ENCODE results near the gene FRZB. TPM values are rescaled to one million over a fixed set of nuclear protein-coding genes. Genes with fewer than 3 reads are reported as not detected.

Gene FRZB
- total and polyA plus RNA-seq, 2 of the 13 experiments (the other 11 are each of a cell fraction or from before 2014, with no cell fraction given): 0.04 to 1.2 TPM

DNA sequence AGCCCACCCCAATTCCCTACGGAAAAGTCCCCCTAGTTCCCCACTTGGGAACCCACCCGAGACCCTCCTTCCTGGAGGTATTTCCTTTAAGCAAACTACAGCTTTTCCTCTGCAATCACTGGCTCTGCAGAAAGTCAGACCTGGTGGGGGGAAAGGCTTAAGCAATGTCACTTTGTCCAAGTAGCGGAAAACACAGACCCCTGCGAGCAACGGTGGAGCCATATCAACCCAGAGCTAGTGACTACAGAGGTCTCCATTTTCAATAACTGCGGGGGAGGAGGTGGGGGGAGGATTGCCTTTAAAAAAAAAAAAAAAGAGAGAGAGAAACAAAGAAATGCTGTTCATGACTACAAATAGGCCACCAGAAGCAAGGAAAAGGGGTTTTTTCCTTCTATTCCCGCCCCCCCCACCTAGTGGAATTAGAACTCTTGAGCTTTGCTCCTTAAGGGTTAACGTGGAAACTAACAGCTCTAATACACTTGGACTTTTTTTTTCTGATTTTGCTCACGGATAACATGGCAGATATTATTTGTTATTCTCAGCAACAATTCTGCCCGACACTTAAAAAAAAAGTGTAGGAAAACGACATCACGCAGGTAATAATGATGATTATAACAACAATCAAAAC is 1.1 kb upstream of the FRZB start:
- BruUV-seq (replicated peaks): no TSS peak
- TF ChIP-seq SUZ12 (IDR thresholded peaks at IDR 0.05; ENCODE audit: low read depth, low read length) (no peak), ZSCAN31 (CRISPR knock-in tag; IDR thresholded peaks at IDR 0.05; ENCODE audit: low read depth) (0 out of 2 replicates have a peak, but pooled peaks have one; percentile 28), PCBP2 (optimal IDR thresholded peaks at IDR 0.05; ENCODE audit: low read depth, low read length, poor library complexity, severe bottlenecking) (no peak), ZNF652 (CRISPR knock-in tag; IDR thresholded peaks at IDR 0.05; ENCODE audit: borderline replicate concordance, low read depth) (peak; percentile 52; the same call in 1 of the 2 replicates), NFE2 (CRISPR knock-in tag; IDR thresholded peaks at IDR 0.05) (no peak), FOXK1 (CRISPR knock-in tag; IDR thresholded peaks at IDR 0.05; ENCODE audit: borderline replicate concordance, low read depth) (no peak), SNAPC2 (CRISPR knock-in tag; IDR thresholded peaks at IDR 0.05) (no peak)
- TF ChIP-seq, protein P1, sequence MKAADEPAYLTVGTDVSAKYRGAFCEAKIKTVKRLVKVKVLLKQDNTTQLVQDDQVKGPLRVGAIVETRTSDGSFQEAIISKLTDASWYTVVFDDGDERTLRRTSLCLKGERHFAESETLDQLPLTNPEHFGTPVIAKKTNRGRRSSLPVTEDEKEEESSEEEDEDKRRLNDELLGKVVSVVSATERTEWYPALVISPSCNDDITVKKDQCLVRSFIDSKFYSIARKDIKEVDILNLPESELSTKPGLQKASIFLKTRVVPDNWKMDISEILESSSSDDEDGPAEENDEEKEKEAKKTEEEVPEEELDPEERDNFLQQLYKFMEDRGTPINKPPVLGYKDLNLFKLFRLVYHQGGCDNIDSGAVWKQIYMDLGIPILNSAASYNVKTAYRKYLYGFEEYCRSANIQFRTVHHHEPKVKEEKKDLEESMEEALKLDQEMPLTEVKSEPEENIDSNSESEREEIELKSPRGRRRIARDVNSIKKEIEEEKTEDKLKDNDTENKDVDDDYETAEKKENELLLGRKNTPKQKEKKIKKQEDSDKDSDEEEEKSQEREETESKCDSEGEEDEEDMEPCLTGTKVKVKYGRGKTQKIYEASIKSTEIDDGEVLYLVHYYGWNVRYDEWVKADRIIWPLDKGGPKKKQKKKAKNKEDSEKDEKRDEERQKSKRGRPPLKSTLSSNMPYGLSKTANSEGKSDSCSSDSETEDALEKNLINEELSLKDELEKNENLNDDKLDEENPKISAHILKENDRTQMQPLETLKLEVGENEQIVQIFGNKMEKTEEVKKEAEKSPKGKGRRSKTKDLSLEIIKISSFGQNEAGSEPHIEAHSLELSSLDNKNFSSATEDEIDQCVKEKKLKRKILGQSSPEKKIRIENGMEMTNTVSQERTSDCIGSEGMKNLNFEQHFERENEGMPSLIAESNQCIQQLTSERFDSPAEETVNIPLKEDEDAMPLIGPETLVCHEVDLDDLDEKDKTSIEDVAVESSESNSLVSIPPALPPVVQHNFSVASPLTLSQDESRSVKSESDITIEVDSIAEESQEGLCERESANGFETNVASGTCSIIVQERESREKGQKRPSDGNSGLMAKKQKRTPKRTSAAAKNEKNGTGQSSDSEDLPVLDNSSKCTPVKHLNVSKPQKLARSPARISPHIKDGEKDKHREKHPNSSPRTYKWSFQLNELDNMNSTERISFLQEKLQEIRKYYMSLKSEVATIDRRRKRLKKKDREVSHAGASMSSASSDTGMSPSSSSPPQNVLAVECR (CRISPR knock-in tag; IDR thresholded peaks at IDR 0.05; ENCODE audit: borderline replicate concordance): 0 out of 2 replicates have a peak, but pooled peaks have one; percentile 7
- TF ChIP-seq, protein P2, sequence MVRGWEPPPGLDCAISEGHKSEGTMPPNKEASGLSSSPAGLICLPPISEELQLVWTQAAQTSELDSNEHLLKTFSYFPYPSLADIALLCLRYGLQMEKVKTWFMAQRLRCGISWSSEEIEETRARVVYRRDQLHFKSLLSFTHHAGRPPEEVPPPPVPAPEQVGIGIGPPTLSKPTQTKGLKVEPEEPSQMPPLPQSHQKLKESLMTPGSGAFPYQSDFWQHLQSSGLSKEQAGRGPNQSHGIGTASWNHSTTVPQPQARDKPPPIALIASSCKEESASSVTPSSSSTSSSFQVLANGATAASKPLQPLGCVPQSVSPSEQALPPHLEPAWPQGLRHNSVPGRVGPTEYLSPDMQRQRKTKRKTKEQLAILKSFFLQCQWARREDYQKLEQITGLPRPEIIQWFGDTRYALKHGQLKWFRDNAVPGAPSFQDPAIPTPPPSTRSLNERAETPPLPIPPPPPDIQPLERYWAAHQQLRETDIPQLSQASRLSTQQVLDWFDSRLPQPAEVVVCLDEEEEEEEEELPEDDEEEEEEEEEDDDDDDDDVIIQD (CRISPR knock-in tag; IDR thresholded peaks at IDR 0.05; ENCODE audit: low read depth): 0 out of 2 replicates have a peak, but pooled peaks have one; percentile 1
- TF ChIP-seq, protein P3, sequence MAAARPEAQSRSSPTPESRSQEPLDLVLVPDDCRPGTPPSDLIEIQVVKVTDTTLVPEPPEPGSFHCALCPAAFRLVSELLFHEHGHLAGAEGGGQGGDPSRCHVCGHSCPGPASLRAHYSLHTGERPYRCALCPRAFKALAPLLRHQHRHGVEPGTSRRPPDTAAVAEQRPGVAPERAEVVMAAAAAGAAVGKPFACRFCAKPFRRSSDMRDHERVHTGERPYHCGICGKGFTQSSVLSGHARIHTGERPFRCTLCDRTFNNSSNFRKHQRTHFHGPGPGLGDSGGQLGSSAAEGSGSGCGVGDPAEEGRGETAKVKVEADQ (CRISPR knock-in tag; IDR thresholded peaks at IDR 0.05; ENCODE audit: borderline replicate concordance): no peak
- TF ChIP-seq, protein P4, sequence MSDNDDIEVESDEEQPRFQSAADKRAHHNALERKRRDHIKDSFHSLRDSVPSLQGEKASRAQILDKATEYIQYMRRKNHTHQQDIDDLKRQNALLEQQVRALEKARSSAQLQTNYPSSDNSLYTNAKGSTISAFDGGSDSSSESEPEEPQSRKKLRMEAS (IDR thresholded peaks at IDR 0.05): 0 out of 2 replicates have a peak, but pooled peaks have one; percentile 1
- TF ChIP-seq, protein P5, sequence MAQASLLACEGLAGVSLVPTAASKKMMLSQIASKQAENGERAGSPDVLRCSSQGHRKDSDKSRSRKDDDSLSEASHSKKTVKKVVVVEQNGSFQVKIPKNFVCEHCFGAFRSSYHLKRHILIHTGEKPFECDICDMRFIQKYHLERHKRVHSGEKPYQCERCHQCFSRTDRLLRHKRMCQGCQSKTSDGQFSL (CRISPR knock-in tag; IDR thresholded peaks at IDR 0.05): 0 out of 2 replicates have a peak, but pooled peaks have one; percentile 70

More for the DNA sequence above, 1.1 kb upstream of the FRZB start:
- Histone ChIP-seq H4K20me1 (ENCODE audit: insufficient read depth, low read length) (no peaks in the 10 kb centered on the region), H3K27me3 (ENCODE audit: control insufficient read depth in 1 of 2, insufficient read depth in 2 of 2, low read length in 2 of 2) (peaks cover 3 to 20% of the 10 kb centered on the region in 2 experiments; a peak in 2 of 5 replicates), H3K27ac (ENCODE audit: extremely low read length, insufficient read depth, low read length) (peak overlapping the region; percentile 14), H3K79me2 (ENCODE audit: insufficient read depth, low read length) (no peaks in the 10 kb centered on the region), H2AFZ (ENCODE audit: low read length) (peak overlapping the region; percentile 53), H3K4me2 (ENCODE audit: low read depth, low read length) (peak overlapping the region; percentile 76), H3K4me3 (replicated peaks in 1 of 3; ENCODE audit: insufficient read depth in 1 of 3, low read depth in 2 of 3, low read length in 3 of 3) (peak overlapping the region; percentile 42 to 68 (median 60)), H3K36me3 (replicated peaks in 1 of 2; ENCODE audit: control insufficient read depth in 1 of 2, insufficient read depth in 2 of 2, low read length in 2 of 2) (no peaks in the 10 kb centered on the region), H3K9me3 (ENCODE audit: low read length) (no peaks in the 10 kb centered on the region), H3K9ac (ENCODE audit: insufficient read depth, low read depth, low read length) (peak overlapping the region; percentile 51; the same call in 1 of the 2 replicates), H3K4me1 (ENCODE audit: insufficient read depth, low read length) (peaks cover 34% of the 10 kb centered on the region)
- intact Hi-C loops (cut with micrococcal nuclease; ENCODE audit: unreplicated experiment): loop anchor here (5.0 kb wide), 1 partner anchor 45 kb away; no protein-coding TSS in a partner anchor
- DNase-seq (ENCODE audit: low spot score) (no peak), FAIRE-seq (no peak), ATAC-seq (peak; percentile 16)
- WGBS (ENCODE audit: low lambda C conversion rate): 31% methylated on average over 12 of the region's 12 CpGs
- ChIA-PET POLR2A (no interaction called here), CTCF (ENCODE audit: low intra/inter-chr PET ratio, low total read pairs) (no interaction called here)
- in situ Hi-C loops (cut with HindIII; ENCODE audit: extremely low pct_ligation_motif_present, low pct_unique_long_range_greater_than_20kb): no loop called here

Measured in HepG2 (cell line).